Chondrocyte (in vitro differentiated cells): ENCODE measurements around the gene IRF9. TPM values are rescaled to one million over a fixed set of nuclear protein-coding genes. Genes with fewer than 3 reads are reported as not detected.

ENCODE experiments used
- DNase-seq: peaks from one replicate; pipeline ENCODE4 v3.0.0; 2021; ENCODE audit warnings: mixed read lengths, low spot score
- H3K27ac Mint-ChIP-seq: one replicate; pipeline ENCODE4 v1.8.0; 2021; ENCODE audit warnings: mild to moderate bottlenecking, moderate library complexity, mixed read lengths; ENCODE audit not compliant: unreplicated experiment
- H3K27me3 Mint-ChIP-seq: 2 replicates; pipeline ENCODE4 v1.8.0; 2021; ENCODE audit warnings: low read depth, mixed read lengths
- H3K36me3 Mint-ChIP-seq: 2 replicates; pipeline ENCODE4 v1.8.0; 2021; ENCODE audit warnings: low read depth, mixed read lengths
- H3K4me1 Mint-ChIP-seq: 2 replicates; pipeline ENCODE4 v1.8.0; 2021; ENCODE audit warnings: low read depth, mild to moderate bottlenecking, mixed read lengths
- H3K4me3 Mint-ChIP-seq: one replicate; pipeline ENCODE4 v1.8.0; 2021; ENCODE audit warnings: mild to moderate bottlenecking, moderate library complexity, mixed read lengths; ENCODE audit not compliant: unreplicated experiment
- H3K9me3 Mint-ChIP-seq: 2 replicates; pipeline ENCODE4 v1.8.0; 2021; ENCODE audit warnings: low read depth, mixed read lengths
- CTCF ChIP-seq: fragments of 200-600 bp; sonication (generic); IDR thresholded peaks from 2 replicates; pipeline ENCODE4 v1.5.0; 2021; ENCODE audit warnings: antibody characterized with exemption, mild to moderate bottlenecking, moderate library complexity
- total RNA-seq: library from RNA; stranded (reverse); gene quantifications from 3 replicates; pipeline ENCODE4 v1.2.1, GENCODE V29; 2021

IRF9 gene
- total RNA-seq, 1 donor from 2014 or later, result 38.4 TPM

GRCh38 chr14:24132976-24133375, 28.1 kb upstream of the IRF9 start:
- no peak overlapping the region for H3K27ac Mint-ChIP-seq
- H3K27me3 Mint-ChIP-seq, result no peaks in the 10 kb centered on the region
- peaks cover 19% of the 10 kb centered on the region for H3K4me1 Mint-ChIP-seq
- no peak for DNase-seq
- no peaks in the 10 kb centered on the region for H3K36me3 Mint-ChIP-seq
- no peak overlapping the region for H3K4me3 Mint-ChIP-seq
- TF ChIP-seq CTCF, result no peak
- H3K9me3 Mint-ChIP-seq, result no peaks in the 10 kb centered on the region

GRCh38 chr14:24133735-24134134, 27.3 kb upstream of the IRF9 start:
- peak; percentile 9 for TF ChIP-seq CTCF
- H3K9me3 Mint-ChIP-seq, result no peaks in the 10 kb centered on the region
- DNase-seq, result no peak
- peaks cover 5% of the 10 kb centered on the region for H3K36me3 Mint-ChIP-seq
- H3K4me3 Mint-ChIP-seq, result no peak overlapping the region
- H3K27ac Mint-ChIP-seq, result no peak overlapping the region
- H3K4me1 Mint-ChIP-seq, result peaks cover 20% of the 10 kb centered on the region
- H3K27me3 Mint-ChIP-seq, result no peaks in the 10 kb centered on the region

GRCh38 chr14:24135584-24135833, 25.6 kb upstream of the IRF9 start:
- Mint-ChIP-seq H3K9me3 (no peaks in the 10 kb centered on the region), H3K4me1 (peaks cover 37% of the 10 kb centered on the region), H3K27ac (peak overlapping the region; percentile 9), H3K36me3 (peaks cover 11% of the 10 kb centered on the region), H3K27me3 (no peaks in the 10 kb centered on the region), H3K4me3 (peak overlapping the region; percentile 83)
- TF ChIP-seq CTCF, result no peak
- no peak for DNase-seq

- H3K9me3 Mint-ChIP-seq, result no peaks in the 10 kb centered on the region
- no peak for TF ChIP-seq CTCF
- H3K4me3 Mint-ChIP-seq, result peak within 1 kb of the TSS; percentile 83
- H3K27me3 Mint-ChIP-seq, result no peaks in the 10 kb centered on the region
- peaks cover 11% of the 10 kb centered on the region for H3K36me3 Mint-ChIP-seq
- H3K4me1 Mint-ChIP-seq, result peaks cover 42% of the 10 kb centered on the region
- peak within 1 kb of the TSS; percentile 74 for H3K27ac Mint-ChIP-seq
- peak; percentile 95 for DNase-seq
Observed at GRCh38 chr14:24135834-24136683, 25.0 kb upstream of the IRF9 start, which contains the start of gene PSME1. Gene PSME1 (plus strand): TSS chr14:24136194. CDS start chr14:24136263, 69 bp downstream.

- Mint-ChIP-seq H3K4me1 (peaks cover 46% of the 10 kb centered on the region), H3K36me3 (peaks cover 11% of the 10 kb centered on the region), H3K9me3 (no peaks in the 10 kb centered on the region), H3K27me3 (no peaks in the 10 kb centered on the region), H3K4me3 (peak overlapping the region; percentile 83), H3K27ac (peak overlapping the region; percentile 74)
- DNase-seq, result no peak
- no peak for TF ChIP-seq CTCF
Observed at GRCh38 chr14:24136684-24137528, 24.2 kb upstream of the IRF9 start.
